GM18870 (cell line): ENCODE measurements around the gene CHI3L1.

Source experiments
- ATAC-seq: cut with Tn5 transposase; IDR thresholded peaks from one replicate; pipeline ENCODE4 v1.9.1; 2021; ENCODE audit warnings: moderate library complexity; ENCODE audit not compliant: unreplicated experiment

CHI3L1 gene

DNA sequence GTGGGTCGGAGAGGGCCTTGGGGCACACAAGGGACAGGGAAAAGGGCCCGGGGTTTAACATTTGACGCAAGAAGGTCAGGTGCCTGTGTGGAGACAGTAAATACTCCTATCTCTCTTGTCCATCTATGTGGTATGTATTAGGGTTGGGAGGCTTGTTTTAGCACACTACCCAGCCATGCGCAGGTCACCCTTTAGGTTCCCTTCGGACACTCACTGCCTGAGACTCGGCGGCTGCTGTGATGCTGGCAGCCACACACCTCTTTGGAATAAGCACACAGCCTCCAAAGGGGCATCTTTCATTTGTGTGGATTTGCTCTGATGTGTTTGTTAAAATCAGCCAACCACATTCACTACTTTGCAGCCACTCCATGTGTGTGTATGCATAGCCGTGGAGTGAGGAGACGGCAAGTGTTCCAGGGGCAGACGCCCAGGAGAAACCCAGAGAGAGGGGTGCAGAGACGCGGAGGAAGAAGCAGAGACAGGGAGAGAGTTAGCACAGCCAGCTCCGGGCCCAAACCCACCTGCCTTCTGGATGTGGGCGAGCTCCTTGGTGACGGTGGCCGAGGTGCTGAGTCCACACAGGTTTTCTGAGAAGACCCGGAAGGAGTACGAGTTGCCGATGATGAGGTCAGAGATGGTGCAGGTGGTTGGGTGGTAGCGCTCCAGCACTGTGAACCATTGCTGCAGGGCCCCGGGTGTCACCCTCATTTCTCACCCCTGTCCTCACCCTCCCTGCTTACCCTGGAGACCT, 16.6 kb downstream of the CHI3L1 start:
- ATAC-seq, result no peak

DNA sequence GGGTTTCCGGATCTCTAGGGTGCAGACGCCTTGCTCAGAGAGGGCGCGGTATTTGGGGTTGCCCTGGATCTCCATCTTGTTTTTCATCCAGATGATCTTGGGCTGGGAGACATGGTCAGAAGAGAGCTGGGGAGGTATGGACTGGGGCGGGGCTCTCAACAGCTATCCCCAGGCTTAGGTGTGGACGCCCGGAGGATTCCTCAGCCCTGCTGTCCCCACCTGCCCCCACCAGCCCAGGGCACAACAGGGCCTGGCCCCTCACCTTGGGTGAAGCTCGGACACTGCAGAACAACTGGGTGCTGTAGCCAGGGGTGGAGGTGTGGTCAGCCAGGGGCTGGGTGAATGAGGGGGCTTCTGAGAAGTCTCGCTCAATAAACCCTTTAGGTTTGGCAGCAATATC, 17.5 kb downstream of the CHI3L1 start:
- no peak for ATAC-seq

DNA sequence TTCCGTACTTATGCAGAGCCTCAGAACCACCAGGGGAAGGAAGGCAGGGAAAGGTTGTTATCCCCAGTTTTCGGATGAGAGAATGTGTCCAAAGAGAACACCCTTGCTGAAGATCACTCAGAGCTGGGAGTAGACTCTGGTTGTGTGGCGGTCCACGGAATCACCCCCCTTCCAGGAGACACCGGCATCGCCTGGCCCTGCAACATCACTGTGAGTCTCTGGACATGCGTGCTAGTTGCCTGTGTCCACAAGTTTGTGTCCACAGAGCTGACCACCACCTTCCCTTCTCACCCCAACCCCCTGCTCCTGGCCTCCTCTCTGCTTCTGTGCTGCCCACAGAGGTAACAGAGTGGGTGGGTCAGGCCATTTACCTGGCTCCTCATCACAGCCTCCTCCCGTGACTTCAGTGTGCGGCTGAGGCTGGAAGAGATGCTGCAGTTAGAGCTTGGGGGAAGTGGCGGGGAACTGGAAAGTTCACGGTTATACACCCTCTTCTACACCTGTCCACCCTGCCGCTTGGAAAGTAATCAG, 18.2 kb downstream of the CHI3L1 start:
- ATAC-seq, result no peak

DNA sequence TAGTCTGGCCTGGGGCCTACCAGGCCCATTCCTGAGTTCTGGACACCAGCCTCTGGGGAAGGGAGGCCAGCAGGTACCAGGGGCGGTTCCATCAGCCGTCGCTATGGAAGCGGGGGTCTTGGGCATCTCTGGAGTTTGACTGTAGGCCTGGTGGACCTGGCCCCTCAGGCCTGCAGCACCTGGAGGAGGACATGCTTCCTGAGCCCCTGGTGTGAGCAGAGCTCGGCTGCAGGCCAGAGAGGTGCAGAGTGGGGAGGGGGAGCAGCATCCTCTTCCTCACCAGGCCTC, 18.6 kb downstream of the CHI3L1 start:
- no peak for ATAC-seq

DNA sequence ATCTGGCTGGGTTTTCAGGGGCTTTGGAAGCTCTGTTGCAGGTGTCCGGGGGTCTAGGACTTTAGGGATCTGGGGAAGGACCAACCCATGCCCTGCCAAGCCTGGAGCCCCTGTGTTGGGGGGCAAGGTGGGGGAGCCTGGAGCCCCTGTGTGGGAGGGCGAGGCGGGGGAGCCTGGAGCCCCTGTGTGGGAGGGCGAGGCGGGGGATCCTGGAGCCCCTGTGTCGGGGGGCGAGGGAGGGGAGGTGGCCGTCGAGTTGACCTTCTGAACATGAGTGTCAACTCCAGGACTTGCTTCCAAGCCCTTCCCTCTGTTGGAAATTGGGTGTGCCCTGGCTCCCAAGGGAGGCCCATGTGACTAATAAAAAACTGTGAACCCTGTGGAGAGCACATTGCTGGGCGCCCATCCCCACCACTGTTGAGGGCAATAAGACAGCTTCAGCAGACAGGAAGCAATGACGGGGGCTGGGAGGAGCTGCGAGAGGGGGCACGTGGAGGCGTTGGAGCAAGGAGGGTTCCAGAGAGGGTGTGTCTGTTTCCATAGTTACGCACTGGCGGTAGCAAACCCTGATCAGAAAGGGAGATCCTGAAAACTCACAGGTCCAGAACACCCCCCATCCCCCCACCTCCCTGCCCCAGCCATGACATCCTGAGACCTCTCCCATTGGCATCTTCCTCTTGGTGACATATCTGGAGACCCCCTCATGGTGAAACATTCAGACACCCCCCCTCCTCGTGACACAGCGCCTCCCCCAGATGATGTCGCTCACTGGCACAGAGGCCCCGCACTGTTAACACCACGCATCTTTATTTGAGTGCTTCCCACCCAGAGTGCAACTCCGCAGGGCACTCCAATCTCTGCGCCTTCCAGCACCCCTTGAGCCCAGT, 19.2 kb downstream of the CHI3L1 start:
- no peak for ATAC-seq

DNA sequence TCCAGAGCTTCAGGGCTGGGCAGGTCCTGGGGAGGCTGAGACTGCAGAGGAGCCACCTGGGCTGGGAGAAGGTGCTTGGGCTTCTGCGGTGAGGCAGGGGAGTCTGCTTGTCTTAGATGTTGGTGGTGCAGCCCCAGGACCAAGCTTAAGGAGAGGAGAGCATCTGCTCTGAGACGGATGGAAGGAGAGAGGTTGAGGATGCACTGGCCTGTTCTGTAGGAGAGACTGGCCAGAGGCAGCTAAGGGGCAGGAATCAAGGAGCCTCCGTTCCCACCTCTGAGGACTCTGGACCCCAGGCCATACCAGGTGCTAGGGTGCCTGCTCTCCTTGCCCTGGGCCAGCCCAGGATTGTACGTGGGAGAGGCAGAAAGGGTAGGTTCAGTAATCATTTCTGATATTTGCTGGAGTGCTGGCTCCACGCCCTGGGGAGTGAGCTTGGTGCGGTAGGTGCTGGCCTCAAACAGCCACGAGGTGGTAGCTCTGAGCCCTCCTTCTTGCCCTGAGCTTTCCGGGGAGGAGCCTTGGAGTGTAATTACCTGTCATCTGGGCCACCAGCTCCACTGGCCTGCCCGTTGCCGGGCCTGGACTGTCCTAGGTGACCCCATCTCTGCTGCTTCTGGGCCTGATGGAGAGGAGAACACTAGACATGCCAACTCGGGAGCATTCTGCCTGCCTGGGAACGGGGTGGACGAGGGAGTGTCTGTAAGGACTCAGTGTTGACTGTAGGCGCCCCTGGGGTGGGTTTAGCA, 20.1 kb downstream of the CHI3L1 start:
- no peak for ATAC-seq

DNA sequence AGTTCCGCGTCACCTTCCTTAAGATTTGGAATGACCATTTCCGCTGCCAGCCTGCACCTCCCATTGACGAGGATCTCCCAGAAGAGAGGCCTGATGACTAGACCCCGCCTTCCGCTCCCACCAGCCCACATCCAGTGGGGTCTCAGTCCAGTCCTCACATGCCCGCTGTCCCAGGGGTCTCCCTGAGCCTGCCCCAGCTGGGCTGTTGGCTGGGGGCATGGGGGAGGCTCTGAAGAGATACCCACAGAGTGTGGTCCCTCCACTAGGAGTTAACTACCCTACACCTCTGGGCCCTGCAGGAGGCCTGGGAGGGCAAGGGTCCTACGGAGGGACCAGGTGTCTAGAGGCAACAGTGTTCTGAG, 20.7 kb downstream of the CHI3L1 start:
- no peak for ATAC-seq

DNA sequence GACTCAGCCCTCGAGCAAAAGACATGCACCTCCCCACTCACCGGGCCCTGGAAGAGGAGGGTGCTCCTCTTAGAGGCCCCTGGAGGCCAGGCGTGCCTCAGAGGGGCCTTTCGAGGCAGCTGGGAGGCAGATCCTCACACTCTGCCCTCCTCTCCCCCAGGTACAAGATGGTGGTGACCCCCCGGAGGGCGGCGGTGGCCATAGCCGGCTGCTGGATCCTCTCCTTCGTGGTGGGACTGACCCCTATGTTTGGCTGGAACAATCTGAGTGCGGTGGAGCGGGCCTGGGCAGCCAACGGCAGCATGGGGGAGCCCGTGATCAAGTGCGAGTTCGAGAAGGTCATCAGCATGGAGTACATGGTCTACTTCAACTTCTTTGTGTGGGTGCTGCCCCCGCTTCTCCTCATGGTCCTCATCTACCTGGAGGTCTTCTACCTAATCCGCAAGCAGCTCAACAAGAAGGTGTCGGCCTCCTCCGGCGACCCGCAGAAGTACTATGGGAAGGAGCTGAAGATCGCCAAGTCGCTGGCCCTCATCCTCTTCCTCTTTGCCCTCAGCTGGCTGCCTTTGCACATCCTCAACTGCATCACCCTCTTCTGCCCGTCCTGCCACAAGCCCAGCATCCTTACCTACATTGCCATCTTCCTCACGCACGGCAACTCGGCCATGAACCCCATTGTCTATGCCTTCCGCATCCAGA, 21.3 kb downstream of the CHI3L1 start:
- no peak for ATAC-seq

DNA sequence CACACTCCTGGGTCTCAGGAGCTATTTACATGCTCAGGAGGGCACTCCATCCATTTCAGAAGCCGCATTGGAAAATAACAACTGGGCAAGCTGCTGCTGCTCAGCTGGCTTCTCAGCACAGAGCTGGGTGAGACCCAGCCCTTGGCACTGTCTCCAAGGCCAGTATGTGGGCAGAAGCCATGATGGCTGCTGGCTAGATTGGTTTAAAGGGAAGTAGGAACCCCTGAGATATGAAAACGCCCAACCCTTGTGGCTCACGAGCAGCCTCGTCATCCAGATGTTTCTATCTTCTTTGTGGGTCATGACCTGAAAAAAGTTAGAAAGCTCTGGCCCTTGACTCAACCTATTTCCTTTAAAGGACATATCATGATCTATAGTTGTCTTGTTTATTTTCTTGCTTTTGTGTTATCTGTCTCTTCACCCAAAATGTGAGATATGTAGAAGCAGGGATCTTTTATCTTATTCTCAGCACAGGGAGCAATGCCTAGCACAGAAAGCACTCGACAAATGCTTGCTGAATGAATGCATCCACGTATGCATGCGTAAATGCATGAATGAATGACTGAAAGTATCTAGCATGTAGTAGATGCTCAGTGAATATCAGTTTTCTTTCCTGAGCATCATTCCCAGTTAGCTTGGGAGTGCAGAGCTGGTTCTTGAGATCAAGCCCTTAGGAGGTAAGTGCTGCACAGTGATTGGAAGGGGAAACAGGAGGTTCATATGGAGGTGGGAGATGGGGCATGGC, 22.4 kb downstream of the CHI3L1 start:
- no peak for ATAC-seq

DNA sequence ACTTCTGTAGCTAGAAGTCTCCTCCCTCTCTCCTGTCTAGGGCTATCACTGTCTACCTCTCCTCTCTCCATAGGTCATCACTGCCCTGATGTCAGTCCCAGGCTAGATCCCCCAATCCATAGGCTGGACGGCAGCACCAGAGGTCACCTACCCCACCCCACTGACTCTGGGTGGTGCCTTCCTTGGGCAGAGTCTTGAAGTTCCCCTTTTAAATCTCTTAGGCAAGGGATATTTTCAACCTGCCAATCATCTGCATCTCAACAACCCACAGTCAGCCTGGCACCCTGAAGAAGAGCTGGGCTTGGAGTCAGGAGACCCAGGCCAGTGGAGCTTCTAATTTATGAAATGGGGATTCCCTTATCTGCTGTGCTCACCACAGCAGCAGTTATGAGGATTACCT, 24.1 kb downstream of the CHI3L1 start:
- no peak for ATAC-seq

DNA sequence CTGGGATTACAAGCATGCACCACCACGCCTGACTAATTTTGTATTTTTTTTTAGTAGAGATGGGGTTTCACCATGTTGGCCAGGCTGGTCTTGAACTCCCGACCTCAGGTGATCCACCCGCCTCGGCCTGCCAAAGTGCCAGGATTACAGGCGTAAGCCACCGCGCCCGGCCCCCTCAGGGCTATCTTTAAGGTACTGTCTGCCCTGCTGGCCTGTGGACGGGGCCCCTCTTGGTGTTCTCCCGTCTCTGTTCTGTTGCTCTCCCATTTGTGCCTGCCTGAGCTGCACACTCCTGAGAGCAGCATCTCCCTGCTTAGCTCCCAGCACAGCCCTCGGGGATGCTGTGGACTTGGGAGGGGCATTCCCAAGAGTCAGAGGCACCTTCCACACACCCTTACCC, 24.8 kb downstream of the CHI3L1 start:
- no peak for ATAC-seq

DNA sequence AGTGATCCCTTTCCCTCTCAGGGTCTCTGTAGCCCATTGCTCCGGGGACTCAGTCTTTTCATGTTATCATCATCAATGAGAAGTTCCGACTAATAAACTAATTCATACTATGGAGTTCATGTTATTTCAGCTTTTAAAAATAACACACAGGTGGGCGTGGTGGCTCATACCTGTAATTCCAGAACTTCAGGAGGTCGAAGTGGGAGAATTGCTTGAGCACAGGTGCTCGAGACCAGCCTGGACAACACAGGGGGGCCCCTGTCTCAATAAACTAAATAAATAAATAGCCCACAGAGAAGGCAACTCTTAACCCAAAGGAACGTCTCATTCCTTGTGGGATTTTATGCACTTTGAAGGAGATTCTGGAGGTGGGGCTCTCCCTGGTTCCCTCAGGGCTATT, 25.3 kb downstream of the CHI3L1 start:
- ATAC-seq, result no peak

DNA sequence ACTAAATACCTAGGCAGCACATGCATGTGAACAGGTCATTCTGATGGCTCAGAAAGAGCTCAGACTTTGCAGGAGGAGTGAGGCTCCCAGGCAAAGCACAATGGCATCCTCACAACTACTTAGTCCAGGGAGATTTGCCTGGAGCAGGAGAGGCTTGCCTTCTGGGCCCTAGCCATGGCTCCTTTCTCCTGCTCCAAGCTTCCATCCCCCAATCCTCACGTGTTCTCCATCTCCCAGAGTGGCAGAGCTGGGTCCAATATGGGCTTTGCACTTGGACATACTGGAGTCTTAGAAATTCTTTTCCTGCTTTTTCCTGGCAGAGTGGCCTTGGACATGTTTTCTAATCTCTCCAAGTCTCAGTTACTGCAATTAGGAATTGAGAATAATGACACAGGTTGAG, 26.7 kb downstream of the CHI3L1 start:
- no peak for ATAC-seq

DNA sequence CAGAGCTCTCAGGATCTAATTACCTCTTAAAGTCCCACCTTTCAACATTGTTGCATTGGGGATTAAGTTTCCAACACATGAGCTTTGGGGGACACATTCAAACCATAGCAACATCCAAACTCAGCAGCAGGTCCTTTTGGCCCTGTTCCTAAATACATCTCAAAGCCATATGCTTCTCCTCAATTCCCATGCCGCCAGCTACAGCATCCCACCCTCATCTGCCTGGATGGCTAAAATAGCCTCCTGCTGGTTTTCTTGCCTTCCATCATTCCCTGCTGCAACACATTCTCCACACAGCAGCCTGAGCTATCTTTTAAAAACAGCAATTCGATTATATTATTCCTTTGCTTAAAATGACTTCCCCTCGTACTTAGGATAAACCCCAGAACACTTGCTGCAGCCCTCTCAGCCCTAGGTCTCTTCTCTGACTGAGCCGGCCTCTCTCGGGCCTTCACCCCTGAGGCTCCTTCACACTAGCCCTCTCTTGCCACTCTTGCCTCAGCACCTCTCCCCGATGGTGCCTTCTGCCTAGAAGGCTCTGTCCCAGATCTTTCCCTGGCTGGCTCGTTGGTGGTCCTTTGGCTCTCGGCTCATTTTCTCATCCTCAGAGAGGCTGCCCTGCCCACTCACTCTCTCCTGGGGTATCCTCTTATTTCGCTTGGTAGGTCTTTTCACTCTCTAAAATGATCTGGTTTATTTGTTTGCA, 27.4 kb downstream of the CHI3L1 start:
- ATAC-seq, result no peak

DNA sequence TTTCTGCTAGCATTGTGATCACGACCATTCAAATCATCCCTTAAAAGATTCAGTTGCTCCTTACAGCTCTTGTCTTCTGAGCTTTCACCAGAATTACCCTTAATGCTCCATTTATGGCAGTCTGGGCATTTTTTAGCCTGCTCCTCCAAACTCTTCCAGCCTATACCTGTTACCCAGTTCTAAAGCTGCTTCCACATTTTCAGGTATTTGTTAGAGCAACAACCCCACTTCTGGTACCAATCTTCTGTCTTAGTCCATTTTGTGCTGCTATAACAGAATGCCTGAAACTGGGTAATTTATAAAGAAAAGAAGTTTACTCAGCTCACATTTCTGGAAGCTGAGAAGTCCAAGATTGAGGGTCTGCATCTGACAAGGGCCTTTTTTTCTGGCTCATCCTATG, 28.1 kb downstream of the CHI3L1 start:
- ATAC-seq, result no peak

DNA sequence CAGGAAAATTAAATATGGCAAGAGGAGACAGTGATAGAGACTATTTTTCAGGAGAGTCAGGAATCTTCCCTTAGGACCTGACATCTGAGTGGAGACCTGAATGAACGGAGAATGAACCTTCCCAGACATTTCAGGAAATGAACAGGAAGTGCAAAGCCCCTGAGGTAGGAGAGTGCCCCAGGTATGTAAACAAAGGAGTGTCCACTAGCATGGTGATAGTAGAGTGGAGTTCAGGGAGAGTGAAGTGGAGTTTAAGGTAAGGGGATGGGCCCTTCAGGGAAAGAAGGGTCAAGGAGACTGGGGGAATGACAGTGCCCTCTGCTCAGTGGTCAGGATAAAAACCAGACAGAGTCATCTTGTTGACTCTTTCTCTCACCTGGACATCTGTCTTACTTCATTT, 30.2 kb downstream of the CHI3L1 start:
- no peak for ATAC-seq

DNA sequence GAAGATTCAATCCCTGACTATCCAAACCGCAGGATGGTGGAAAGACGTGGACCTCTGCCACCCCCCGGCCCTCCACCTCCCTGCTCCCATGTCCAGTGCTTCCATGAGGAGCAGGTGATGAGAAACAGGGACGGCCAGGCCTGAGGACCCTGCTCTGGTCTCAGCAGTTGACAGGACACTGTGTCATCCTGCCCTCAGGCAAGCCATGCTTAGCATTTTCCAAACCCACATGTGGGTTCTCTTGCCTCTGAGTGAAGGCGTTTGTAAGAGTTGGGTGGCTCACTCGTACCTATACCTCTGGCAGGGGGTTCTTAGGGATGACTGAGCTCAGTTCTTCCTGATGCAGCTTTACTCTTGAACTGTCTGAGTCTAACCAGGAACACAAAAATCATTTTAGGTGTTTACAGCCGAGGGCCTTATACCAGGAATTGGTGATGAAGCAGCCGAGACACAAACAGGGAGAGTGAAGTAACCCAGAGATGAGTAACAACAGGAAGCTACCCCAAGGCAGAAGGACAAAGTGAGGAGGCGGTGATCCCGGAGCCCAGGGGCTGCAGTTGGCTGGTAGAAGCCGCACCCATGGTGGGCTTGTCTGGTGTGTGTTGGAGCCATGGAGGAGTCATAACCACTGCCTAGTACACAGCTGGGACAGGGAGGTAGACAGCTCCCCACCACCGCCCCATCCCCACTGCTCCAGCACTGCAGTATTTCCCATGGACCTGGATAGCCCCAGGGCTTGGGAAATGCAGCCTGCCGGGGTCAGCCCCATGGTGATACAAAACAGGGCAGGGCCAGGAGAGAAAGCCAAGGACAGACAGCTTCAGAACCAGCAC, 32.3 kb downstream of the CHI3L1 start:
- no peak for ATAC-seq

DNA sequence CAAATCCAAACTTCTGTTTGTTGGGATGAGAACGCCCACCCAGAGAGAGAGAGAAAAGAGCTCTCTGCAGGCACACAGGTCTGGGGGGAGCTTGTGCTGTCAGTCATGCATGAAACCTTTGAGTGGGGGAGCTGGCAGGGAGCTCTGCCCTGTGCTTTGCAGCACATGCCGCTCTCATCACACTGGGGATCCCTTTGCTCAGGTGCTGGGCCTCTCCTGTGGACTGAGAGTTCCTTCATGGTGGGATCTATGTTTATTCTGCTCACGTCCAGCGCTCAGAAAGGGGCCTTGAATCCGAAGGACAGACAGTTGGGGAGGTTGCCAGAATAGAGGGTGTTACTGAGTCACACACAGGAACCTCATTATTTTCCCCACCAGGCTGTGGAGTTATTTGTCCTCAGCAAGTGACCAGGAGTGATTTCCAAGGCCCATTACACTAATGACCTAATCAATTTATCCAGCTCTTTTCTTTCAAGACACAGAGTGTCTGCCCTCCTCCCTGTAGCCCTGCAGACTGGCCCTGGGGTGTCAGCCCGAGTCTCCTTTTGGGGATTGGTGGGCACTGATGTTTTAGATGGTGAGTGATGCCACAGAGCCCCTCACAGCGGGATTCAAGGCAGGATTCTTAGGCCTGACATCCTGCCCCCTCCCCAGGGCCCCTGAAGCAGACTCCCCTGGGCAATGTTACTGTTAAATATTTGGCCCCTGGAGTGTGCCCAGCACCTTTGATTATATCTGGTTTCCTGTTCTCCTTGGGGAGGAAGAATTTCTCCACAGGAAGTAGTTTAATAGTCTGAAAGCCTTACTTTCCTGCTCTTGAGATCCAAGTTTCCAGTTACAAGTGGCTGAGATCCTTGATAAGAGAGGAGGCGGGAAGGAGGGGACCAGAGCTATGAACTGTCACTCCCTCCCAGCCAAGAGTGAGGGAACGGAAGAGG, 33.2 kb downstream of the CHI3L1 start:
- ATAC-seq, result no peak
